CD4-positive, alpha-beta T cell treated with Interleukin-17A for 1 hour (primary cell): ENCODE results near the gene ELL2.

Experiments
- DNase-seq: peaks from one replicate; pipeline ENCODE4 v3.0.0-alpha.2; 2020

ELL2 gene

DNA sequence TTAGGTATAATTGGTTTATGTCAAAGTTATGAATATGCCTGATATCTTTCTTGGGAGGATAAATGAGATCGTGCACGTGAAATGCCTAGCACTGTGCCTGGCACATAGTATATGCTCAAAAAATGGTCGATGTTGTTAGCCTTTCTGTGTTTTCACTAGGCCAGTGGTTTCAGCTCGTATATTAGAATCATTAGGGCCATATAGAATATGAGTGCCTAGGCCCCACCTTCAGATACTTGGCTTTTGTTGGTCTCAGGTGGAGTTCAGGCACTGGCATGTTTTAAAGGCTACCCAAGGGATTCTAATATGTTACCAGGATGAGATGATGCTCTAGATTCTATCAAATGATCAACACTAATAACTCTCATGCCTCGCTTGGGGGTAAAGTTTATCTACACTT lies 56.8 kb downstream of the ELL2 start:
- DNase-seq = no peak

DNA sequence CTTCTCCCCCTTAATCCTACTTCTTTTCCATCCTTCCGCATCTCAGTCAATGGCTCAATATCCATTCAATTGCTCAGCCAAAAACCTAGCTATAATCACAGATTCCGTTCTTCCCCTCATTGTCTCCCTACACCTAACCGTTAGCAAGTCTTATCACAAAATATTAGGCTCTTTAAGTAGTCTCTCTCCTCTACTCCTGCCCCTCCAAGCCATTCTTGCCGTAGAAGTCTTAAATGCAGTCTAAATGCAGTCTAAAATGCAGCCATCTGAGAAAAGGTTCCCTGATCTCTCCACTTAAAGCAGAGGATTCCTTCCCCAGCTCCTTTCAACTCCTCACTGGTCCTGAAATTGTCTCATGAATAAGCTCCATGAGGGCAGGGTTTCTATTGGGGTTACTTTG lies 57.8 kb downstream of the ELL2 start:
- DNase-seq = no peak

DNA sequence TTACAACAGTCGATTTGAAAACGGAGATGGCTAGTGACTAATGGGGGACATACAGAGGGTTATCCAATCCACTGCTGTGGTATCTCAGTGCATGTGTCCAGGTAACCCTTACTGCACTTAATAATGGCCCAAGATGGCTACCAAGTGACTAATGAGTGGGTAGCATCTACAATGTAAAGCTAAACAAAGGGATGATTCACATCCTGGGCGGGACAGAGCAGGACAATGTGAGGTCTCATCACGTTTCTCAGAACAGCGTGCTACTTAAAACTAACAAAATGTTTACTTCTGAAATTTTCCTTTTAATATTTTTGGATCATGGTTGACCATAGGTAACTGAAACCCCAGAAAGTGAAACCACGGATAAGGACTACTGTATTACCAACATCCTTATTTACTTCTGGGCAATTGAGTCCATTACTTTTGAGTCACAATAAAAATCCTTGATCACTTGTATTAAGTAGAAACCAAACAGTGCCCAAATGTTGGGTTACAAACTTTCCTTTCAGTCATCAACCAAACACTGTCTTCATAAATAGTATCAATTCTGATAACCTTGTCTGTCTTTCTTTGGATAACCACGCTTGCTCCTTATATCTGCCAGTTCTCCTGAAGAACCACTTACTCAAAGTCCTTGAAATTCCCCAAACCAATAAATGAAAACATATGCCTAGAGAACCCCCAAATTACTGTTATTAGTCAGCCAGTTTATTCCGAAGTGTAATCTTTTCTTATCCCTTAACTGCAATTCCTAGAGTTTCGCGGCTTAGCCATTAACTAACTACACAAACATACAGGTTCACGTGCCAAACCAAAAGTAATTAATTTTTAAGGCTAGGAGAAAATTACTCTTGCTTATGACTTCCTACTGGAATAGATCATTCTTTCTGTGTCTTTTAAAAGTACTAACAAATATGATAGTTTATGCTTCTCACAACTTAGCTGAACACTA lies 59.7 kb downstream of the ELL2 start:
- DNase-seq = no peak

DNA sequence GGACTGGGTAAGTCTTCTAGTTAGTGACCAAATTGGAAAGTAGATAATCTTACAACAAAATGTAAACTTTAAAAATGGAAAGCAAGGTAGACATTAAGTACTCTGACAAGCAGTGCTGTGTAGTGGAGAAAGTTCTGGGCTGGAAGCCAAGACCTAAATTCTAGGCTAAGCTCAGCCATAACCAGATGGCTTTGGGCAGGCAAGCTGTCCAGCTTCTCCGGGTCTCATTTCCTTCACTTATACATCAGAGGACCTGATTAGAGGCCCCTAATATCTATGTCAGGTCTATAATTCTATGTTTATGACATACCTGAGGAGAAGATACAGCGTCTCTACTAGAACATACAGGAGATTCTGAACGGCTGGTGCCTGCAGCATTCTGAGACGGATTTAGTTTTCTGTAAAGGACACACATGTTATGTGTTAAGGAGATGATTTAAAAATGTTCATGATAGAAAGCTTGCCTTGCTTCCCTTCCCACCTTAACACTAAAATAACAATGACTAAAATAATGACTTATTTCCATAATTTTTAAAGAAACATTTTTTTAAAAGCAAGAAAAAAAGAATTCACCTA lies 61.2 kb downstream of the ELL2 start:
- no peak for DNase-seq

DNA sequence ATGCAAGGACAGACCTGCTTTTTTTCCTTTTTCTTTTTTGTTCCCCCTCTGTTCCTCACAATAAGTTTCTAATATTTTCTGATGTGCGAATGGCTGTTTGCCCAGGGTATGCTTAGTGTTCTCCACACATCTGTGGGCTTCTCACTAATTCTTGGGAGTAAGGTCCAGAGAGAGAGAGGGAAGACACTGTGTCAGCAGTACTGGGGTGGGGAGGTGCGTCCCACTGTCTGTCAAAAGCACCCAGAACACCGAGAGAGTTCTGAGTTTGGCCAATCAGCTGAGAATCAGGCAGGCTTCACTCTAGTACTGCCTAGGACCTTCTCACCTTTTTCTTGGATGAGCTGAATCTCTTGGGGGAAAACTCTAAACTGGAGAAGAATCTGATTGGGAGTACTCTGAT lies 61.8 kb downstream of the ELL2 start:
- no peak for DNase-seq

DNA sequence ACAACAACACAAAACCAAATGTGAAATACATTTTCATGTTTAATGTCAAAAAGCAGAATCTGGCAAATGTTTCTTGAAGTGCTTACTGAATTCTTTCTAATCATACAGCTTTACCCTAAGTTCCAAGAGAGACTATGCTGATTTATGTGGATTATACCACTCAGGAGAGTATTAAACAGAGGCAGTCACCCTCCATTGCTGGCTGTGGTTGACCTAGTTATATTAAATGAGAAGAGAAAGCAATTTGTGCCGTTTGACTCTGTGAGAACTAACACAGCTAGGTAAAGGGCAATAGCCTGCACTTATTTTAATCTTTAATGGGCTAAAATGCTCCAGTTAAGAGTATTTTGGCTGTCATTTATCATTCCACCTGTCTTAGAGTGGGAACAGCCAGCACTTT lies 62.6 kb downstream of the ELL2 start:
- no peak for DNase-seq

DNA sequence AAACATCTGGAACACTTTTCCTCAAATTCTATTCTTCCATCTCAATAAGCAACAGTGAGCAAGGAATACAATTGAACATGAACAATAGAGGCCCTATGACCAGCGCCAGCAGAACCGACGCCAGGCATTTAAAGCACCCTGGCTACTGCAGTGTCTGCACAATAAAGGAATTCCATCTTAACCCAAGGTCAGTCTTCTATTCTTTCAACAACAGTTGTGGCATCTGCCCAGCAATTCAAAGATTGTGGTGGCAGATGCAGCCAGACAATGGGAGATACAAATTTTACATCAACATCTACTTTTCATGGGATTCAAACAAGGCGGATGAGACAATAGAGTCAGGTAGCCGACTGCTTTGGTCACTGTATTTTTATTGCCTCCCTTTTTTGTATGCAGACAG lies 65.9 kb downstream of the ELL2 start:
- no peak for DNase-seq

DNA sequence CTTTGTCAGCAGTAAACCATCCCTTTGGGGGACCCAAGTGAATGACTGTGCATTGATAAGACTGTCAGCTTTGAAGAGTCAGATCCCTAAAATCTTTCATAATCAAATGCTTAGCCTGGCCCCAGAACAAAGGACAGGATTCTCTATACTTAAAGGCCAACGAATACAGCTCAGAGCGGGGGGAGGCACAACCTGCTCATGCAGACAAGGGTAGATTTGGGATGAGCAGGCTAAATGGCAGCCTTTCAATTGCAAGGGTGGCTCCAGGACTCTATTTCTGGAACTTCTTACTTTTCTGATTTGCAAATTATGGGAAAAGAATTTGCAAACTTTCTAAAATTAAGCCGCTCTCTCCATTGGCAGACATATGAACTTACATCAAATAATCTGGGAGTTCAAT lies 66.4 kb downstream of the ELL2 start:
- no peak for DNase-seq

DNA sequence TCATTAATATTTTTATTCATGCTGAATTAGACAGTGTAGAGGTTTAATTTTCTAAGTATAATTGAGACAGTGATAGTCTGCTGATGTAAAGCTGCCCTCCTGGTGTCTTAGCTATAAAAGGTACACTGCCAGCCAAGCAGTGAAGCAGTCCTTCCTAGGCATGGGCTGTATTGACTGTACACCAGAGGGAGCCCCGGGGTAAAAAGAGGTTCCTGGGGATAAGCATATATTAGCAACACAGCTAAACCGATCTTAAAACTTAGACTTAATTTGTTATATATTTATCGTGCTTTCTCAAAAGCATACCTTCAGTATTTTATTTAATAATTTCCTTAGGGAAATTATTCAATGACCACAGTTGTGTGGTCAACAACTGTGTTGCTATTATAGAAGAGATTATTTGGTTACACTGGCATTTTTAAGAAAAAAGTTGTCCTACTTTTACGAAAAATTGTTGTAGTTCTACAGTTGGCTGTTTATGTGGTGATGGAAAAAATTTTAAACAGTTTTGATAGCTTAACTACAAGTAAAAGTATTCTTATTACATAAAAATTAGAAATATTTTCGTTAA lies 68.8 kb downstream of the ELL2 start:
- no peak for DNase-seq

DNA sequence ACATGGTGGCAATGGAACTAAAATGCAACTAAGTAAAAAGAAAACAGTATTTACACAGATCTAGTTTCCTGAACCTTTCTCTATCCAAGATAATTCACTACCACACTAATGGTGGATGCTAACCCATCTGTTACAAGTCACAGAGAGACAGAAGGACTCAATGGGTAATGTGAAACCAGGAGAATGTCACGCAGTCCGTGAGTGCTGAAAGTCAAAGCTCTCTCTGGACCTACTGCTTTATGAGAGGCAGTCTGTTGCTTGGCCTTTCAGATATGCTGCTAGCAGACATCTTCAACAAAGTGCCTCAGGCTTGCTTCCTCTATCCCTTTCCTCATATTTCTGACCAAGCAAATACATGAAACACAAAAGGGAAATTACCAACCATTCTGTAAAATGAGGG lies 70.2 kb downstream of the ELL2 start:
- DNase-seq = no peak

DNA sequence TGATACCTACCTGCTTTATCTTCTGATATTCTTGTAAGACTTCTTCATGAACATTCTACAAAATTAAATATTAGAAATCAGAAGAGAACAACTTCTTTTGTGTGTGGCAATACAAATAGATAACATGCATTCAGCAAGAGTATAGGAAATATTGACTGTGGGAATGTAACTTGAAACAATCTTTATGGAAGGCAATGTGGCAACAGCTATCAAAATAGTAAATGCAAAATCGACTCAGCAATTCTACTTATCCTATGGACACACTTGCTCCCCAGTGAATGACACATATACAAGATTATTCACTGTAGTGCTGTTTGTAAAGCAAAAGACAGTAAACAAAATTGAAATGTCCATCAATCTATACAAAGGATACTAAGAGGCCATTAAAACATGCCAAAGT lies 72.6 kb downstream of the ELL2 start:
- DNase-seq = no peak

DNA sequence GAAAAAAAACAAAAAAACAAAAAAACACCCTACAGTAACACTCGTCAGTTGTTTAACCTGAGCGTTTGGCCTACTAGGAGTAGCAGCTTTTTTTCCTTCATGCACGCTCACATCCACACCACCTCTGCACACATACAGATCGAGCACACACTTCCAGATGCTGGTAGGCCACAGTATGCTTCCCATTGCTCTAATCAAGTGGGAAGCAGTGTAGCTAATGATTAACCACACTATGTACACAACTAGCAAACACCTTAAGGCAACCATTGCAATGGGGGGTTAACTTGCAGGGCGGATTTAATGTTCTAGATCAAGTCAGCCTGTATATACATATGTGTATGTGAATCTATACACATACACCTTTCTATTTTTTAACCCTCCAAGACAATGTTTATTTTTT lies 73.7 kb downstream of the ELL2 start:
- no peak for DNase-seq

DNA sequence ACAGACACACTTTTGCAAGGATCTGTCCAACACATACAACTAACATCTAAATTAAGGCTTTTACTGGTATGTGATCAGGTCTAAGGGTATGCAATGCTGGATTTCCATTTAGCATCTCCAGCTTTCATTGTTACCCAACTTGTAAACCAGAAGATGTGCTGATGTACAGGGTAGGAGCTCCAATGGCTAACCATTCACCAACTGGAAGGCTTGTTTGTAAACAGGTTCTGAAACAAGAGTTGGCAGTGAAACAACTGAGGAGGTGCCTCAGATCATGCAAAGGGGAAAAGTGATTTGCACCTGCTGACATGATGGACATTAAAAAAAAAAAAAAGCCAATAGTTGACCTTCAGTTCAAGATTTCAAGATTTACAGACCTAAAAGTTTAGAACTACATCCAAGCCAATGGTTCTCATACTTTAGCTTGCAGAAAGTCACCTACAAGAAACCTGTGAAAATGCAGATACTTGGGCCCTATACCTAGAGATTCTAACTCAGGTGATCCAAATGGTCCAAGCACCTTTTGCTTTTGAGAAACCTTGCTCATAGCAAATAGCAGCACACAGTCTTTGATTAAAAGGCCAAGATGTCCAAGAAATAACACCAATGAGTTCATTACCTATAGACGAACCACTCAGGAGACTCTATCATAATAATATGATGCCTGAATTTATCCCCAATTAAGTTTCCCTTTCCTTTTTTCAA lies 75.2 kb downstream of the ELL2 start:
- no peak for DNase-seq

DNA sequence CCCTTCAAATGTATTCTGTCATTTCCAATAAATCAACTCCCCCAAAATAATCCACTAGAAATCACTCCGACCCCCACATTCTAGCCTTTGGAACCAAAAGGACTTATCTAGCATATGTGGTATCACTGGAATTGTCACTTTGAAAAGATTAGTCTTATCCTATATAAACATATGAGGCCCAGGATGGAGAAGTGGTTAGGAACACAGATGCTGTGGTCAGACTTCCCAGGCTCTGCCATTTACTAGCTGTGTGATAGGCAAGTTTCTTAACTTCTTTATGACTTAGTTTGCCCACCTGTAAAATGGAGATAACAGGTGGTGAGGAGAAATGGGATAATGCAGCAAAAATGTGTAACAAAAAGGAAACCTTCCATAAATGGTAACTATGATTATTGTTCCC lies 77.1 kb downstream of the ELL2 start:
- no peak for DNase-seq

DNA sequence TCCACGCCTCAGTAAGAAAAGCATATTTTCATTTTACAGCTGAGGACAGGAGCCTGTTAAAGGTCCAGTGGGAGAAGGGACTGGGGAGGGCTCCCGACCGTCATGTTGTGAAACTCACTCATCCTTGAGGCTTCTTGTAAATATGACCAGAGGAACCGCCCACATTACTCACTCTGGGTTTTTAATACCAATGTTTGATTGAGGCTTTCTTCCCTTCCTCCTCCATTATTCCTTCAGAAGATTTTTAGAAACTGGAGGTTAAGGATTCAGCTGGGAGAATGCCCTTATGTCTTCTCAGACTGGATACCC lies 77.7 kb downstream of the ELL2 start:
- DNase-seq = no peak

DNA sequence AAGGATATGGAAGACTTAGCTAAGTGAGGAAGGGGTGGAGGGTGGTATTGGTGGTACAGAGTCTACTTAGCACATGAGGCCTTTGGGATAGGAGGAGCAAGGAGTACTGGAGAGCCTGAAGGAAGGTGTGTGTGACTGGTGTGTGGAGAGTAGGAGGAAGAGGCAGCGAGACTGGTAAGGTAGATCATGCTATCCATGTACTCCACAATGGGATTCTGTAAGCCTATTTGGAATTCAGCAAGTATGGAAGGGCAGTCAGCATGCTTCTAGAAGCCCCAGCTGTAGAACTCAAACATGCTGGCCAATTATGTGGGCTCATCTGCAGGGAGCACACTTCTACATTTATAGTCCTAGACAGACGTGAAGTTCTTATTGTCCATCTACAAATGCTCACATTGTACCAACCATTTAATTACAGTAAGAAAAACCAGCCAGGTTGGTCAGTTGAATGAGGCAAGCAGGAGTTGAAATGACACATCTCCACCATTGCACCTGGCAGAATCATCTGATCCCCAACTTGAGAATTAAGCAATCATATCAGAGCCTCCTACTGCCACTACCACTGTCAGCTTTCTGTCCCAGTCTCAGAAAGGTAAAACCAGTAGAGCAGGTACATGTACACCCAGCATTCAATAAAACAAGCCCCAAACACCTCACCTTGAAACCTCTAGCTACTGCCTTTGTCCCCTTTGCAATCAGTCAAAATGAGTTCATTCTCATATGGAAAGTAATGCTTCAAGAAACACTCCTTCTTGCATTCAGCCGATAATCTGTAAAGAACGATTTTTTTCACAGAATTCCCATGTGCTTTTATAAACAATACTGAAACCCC lies 78.2 kb downstream of the ELL2 start:
- DNase-seq = no peak

DNA sequence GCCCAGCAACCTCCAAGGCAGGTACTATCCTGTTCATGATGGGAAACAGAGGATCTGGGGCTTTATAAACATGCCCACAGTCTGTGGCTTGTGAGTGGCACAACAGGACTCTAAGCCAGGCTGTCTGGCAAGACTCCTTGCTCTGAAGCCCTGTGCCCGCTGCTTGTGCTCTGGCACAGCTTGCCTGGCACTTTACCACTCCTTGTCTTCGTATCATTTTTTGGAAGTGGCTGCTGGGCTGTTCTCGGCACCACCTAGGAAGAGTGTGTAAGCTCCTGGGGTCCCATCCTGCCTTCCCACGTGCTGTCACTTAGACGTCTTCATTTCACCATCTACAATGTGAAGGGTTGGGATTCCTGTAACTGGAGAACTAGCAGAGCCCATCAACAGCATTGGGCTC lies 79.8 kb downstream of the ELL2 start:
- no peak for DNase-seq

DNA sequence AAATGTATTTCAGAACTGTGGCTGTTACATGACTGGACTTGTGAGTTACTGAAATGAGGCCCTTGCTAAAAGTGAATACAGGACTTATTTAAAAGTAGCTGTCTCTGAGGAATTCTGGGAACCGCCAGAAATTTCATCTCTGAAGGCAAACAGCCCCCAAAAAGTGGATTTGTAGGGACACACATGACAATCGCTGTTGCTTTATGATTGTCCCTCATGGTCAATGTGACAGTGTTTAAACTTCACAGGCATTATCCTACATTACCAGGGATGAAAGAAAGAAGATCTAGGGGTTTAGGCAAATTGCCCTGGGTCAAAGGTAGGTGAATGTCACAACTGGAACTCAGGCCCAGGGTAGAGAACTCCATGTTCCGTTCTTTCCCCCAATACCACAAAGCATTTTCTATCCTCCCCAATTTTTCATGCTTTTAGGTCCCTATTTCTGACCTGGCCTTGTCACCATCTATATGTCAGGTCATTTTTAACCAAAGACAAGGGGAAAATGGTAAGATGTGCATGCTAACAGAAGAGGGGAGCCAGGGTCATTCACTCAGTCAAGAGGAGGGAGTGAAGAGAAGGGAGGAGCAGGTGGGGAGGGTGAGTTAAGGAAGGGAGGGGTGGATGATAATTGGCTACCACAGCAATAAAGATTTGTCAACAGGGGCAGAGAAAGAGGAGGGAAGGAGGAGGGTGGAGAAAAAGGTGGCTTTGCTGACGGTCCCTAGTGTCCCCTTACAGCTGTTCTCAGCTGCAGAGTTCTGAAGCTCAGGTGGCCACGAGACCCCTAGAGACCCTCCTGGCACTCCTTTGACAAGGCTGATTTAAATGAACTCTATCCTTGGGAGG lies 81.3 kb downstream of the ELL2 start:
- DNase-seq = no peak

DNA sequence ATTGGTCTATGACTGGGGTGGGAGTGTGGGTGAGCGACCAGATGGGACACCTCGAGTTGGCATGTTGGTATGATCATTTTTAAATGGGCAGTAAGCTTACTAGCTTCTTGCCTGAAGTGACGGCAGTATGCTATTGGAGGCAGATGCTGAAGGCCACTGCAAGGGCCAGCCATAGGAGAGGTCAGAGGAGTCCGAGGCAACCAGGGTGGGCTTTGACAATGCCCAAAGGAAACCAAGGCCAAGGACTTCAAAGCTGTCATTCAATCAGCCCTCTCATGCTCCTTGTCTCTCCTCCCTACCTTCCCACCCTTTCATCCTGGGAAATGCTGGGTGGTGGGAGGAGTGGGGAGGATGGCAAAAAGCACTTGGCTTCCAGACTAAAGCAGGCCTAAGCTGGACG lies 82.0 kb downstream of the ELL2 start:
- no peak for DNase-seq

DNA sequence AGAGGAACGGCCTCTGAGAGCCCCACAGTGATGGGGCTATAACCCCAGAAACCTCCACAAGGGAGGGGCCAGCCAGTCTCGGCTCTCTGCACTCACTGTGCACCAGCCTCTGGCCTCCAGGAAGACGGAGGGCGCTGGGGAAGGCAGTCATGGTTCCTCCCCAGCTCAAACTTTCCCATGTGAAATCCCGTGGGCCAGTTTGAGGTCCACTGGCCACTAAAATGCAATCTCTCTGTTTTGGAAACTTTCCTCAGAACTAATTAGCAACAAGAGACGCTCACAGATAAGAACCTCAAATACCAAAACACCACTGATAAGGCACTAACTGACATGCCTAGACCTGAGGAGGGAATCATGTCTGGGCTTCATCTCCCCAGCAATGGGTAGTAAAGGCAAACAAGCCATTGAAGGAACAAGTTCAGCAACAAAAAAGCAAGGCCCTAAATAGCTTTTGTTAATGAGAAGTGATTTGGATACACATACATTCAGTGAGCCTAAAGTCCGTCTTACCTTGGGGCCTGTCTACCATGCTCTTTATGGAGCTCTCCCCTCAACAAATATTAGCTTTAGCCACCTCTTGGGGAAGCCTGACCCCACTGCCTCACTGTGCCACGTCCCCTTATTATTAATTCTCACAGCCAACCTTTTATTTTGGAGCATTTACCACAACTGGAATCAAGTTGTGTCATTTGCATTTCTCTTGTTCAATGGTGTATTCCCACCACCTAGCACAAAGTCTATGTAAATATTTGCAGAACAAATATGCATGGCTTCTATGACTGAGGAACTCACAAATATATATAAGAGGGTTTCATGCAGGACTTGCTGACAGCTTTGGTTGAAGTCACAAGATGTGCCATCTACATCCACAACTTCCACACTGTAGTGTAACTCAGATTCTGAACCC lies 83.0 kb downstream of the ELL2 start:
- no peak for DNase-seq

DNA sequence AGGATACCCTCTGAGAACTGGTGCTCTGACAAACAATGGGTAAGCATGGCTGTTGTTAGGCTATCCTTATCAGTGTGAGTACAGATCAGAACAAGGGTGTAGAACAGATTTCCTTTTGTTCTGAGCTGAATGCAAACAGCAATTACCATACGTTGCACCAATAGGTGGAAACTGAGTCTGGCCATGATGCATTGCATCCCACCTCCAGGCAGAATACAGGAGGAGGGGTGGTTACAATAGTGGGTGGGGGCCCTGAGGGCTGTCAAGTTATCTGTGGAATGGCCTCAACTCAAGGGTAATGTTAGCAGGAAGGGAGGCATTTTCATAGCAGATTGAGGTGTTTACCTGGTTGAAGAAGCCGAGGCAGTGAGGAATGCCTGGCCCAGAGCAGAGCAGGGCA lies 84.9 kb downstream of the ELL2 start:
- DNase-seq = no peak
